Measurements from ENCODE around the gene MAP3K6.
"Not testable (repeated sequence)": the region's sequence is repeated elsewhere in the genome, so short reads cannot be mapped to it uniquely, and the experiment has no call there.

MAP3K6 gene

GRCh38 chr1:27366411-27367159 is at the start of gene MAP3K6:
TSS of gene MAP3K6 (minus strand) at chr1:27366961. CDS start at chr1:27366597, 364 bp downstream.
- FAIRE-seq (no peak), DNase-seq (ENCODE audit: insufficient read length, low spot score) (peak; percentile 70)

GRCh38 chr1:27414091-27414490 is 47.3 kb upstream of the MAP3K6 start:
- no peak for FAIRE-seq
- no peak for DNase-seq (ENCODE audit: insufficient read length, low spot score)

- DNase-seq (ENCODE audit: insufficient read length, low spot score), result no peak
These were observed 46.2 kb upstream of the MAP3K6 start for GRCh38 chr1:27413004-27413403.

GRCh38 chr1:27412502-27412901 is 45.7 kb upstream of the MAP3K6 start:
- FAIRE-seq (no peak), DNase-seq (ENCODE audit: insufficient read length, low spot score) (no peak)

More at GRCh38 chr1:27413004-27413403, 46.2 kb upstream of the MAP3K6 start:
- no peak for FAIRE-seq

GRCh38 chr1:27410709-27411108 is 43.9 kb upstream of the MAP3K6 start:
- DNase-seq (ENCODE audit: insufficient read length, low spot score) (no peak), FAIRE-seq (no peak)

- DNase-seq (ENCODE audit: insufficient read length, low spot score), result no peak
- FAIRE-seq, result no peak
These were observed 42.9 kb upstream of the MAP3K6 start for GRCh38 chr1:27409669-27410068.

GRCh38 chr1:27408151-27408550 is 41.4 kb upstream of the MAP3K6 start:
- FAIRE-seq, result no peak

GRCh38 chr1:27406791-27407190 is 40.0 kb upstream of the MAP3K6 start:
- not testable (repeated sequence) for FAIRE-seq; DNase-seq (ENCODE audit: insufficient read length, low spot score)

More at GRCh38 chr1:27408151-27408550, 41.4 kb upstream of the MAP3K6 start:
- no peak for DNase-seq (ENCODE audit: insufficient read length, low spot score)

GRCh38 chr1:27406362-27406680 is 39.6 kb upstream of the MAP3K6 start:
- FAIRE-seq (no peak), DNase-seq (ENCODE audit: insufficient read length, low spot score) (no peak)

GRCh38 chr1:27405598-27406361 is 39.0 kb upstream of the MAP3K6 start:
- not testable (repeated sequence) for FAIRE-seq

GRCh38 chr1:27405074-27405473 is 38.3 kb upstream of the MAP3K6 start:
- FAIRE-seq, result no peak
- no peak for DNase-seq (ENCODE audit: insufficient read length, low spot score)

More at GRCh38 chr1:27405598-27406361, 39.0 kb upstream of the MAP3K6 start:
- DNase-seq (ENCODE audit: insufficient read length, low spot score), result not testable (repeated sequence)

- no peak for FAIRE-seq
- DNase-seq (ENCODE audit: insufficient read length, low spot score), result no peak
These were observed 37.2 kb upstream of the MAP3K6 start for GRCh38 chr1:27403931-27404330.

GRCh38 chr1:27403065-27403726 is 36.4 kb upstream of the MAP3K6 start:
- DNase-seq (ENCODE audit: insufficient read length, low spot score) (no peak), FAIRE-seq (no peak)

GRCh38 chr1:27402349-27402754 is 35.6 kb upstream of the MAP3K6 start:
- peak; percentile 48 for DNase-seq (ENCODE audit: insufficient read length, low spot score)

GRCh38 chr1:27400963-27401341 is 34.2 kb upstream of the MAP3K6 start:
- FAIRE-seq, result no peak

More at GRCh38 chr1:27402349-27402754, 35.6 kb upstream of the MAP3K6 start:
- FAIRE-seq, result no peak

GRCh38 chr1:27400082-27400962 is 33.6 kb upstream of the MAP3K6 start:
- FAIRE-seq, result peak; percentile 49
- DNase-seq (ENCODE audit: insufficient read length, low spot score), result no peak

More at GRCh38 chr1:27400963-27401341, 34.2 kb upstream of the MAP3K6 start:
- DNase-seq (ENCODE audit: insufficient read length, low spot score), result no peak

- no peak for FAIRE-seq
- DNase-seq (ENCODE audit: insufficient read length, low spot score), result no peak
These were observed 32.7 kb upstream of the MAP3K6 start for GRCh38 chr1:27399251-27400025.

GRCh38 chr1:27398405-27399149 is 31.8 kb upstream of the MAP3K6 start:
- no peak for DNase-seq (ENCODE audit: insufficient read length, low spot score)
- no peak for FAIRE-seq

GRCh38 chr1:27397749-27398148 is 31.0 kb upstream of the MAP3K6 start:
- DNase-seq (ENCODE audit: insufficient read length, low spot score) (no peak), FAIRE-seq (no peak)

Measured in HTR-8/SVneo (cell line).